Sciatic nerve (tissue), 2 donors: Measurements from ENCODE around the gene SEMA4C. TPM values are rescaled to one million over a fixed set of nuclear protein-coding genes. Genes with fewer than 3 reads are reported as not detected.
A peak's percentile ranks its signal among the peaks of the same experiment; 100 is the strongest.

Source experiments
- ATAC-seq: fragments of 200-7000 bp; cut with Tn5 transposase; one replicate; pipeline ENCODE4 v1.9.1; 2020; ENCODE audit warnings: mild to moderate bottlenecking, moderate library complexity
- DNase-seq: peaks from one replicate; pipeline ENCODE4 v3.0.0-alpha.2; 2020; ENCODE audit warnings: low spot score
- intact Hi-C: fragments of 100-400 bp; cut with DNase I; formaldehyde crosslinking; loops from one replicate; pipeline ENCODE4 v1.14.2; 2022
- total RNA-seq: library from RNA; stranded (reverse); fragmentation: NEBNext Ultra II Directional; extraction: Animal tissue kit (Norgen Biotek cat#: 25700); gene quantifications from one replicate; pipeline ENCODE4 v1.2.1, GENCODE V29; 2021
- donor health status: DM: no; HTN: no; CAD: no.
- donor health status: DM: no; HTN: no; CAD: no.

The SEMA4C gene
- total RNA-seq, 1 donor from 2014 or later, result 136 TPM

DNA sequence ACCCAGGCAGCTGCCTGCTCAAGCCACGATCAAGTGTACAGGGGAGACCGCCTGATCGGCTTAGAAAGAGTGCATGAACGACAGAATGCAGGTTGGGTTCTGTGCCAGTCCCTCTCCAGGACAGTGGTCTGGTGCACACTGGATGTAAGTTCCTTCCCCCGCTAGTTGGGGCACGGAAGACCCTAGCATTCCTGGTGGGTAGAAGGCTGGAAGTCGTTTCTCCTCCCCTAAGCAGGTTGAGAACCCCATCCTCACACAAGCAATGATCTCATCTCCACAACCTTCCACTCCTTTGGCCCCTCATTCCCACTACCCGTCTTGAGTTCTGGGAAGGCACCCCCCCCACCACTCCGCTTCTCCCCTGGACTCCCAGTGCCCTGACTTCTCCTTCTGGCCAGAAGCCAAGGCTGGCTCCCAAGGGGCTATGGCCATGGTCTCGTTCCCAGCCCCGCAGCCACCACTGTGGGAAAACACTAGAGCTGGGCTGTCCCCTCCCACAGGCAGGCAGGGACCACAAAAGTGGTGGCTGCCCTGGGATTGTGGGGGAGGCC is 10.7 kb downstream of the SEMA4C start:
- ATAC-seq (peak; percentile 3), DNase-seq (peak; percentile 83)
- intact Hi-C loops, result no loop called here

DNA sequence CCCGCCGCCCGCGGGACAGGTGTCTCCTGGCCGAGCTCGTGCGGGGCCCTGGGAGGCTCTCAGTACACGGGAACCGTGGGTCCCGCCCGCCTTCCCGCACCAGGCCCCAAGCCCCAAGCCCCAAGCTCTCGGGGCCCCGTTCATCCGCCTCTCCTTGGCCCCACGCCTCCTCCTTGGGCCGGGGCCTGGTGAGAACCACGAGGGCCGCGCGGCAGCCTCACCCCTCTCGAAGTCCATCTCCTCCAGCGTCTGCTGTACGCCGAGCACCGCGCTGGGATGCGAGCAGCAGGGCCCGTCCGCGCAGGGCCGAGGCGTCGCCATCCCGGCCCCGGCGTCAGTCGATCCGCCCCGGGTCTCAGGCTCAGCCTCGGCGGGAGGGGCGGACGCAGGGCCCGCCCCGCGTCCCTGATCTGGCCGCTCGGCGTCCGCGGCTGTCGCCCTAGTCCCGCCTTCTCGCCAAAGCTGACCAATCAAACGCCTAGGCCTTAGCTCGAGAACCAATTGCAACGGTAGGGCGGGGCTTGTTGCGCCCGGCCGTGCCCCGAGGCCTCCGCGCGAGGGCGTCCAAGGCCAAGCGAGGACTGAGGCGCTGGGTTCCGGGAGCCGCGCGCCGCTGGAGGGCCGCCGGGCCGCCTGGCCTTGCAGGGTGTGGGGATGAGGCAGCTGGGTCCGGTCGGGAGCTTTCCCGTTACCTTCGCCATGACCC is 12.1 kb downstream of the SEMA4C start, which contains the start of gene ANKRD39:
ANKRD39 (minus strand) TSS at position 350 of the 706 bp plus-strand sequence; CDS start at position 321, 29 bp downstream.
- intact Hi-C loops, result no loop called here
- DNase-seq, result peak; percentile 99
- peak; percentile 94 for ATAC-seq

DNA sequence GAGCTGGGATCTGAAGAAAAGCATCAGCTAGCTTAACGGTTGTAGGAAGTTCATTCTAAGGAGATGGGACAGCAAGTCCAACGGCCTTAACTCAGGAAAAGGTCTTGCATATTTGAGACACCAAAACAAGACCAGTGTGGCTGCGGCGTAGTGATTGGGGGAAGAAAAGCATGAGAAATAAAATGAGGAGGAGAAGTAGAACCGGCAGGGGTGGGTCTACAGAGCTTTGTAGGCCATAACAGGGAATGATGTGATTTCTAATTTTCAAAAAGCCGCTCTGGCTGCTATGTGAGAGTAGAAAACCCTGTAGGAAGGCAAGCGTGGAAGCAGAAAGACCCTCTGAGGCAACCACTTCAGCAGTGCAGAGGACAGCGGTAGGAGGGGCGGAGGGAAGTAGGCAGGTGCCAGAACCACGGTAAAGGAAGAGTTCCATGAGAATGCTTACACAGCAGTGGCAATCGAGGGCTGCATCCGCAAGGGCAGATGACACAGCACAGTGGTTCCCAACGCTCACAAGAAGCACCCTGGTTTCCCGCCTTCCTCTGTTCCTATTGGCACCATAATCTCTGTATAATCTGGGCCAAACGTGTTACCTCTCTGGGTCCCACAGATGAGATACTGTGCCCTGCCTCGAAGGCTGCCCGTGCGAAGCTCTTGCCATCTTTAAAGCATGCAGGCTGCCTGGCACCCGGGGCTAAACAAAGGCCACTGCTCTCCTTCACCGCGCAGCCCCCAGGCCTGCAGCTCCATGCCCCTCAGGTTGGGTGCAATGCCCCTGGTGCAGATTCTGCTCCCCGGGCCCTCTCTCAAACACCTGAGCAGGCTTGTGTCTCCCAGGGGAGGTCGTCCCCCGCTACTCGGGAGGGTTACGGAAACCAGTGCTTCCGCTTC is 12.9 kb downstream of the SEMA4C start:
- intact Hi-C loops, result no loop called here
- ATAC-seq (no peak), DNase-seq (peak; percentile 77)

DNA sequence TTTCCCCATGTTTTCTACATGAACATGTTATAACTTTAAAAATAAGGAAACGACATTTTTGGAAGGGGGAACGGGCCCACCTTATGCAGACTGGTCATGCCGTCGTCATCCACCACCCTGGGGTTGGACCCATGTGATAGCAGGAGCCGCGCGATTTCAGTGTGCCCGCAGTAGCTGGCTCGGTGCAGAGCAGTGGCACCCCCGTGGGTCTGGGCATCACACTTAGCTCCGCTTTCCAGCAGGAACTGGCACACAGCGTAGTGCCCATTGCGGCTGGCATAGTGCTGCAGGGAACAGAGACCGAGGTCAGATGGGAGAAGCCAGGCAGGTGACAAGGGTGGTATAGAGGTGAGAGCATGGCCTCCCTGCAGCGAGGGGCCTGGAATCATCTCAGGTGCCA is 16.6 kb downstream of the SEMA4C start:
- intact Hi-C loops, result no loop called here
- DNase-seq, result no peak
- no peak for ATAC-seq

DNA sequence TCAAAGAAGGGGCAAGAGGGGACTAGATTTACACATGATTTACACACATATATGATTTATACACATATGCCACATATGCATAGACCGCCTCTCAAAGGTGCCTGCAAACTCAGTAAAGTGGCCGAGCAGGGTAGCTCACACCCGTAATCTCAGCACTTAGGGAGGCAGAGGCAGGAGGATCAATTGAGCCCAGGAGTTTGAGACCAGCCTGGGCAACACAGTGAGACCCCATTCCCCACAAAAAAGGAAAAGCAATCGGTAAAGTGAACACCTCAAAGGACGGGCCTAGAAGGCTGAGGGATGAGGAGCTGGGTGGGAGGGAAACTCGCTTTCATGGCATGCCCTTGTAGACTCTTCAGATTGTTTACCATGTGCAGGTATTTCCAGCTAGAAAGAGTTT is 17.2 kb downstream of the SEMA4C start:
- intact Hi-C loops, result no loop called here
- DNase-seq (no peak), ATAC-seq (no peak)

DNA sequence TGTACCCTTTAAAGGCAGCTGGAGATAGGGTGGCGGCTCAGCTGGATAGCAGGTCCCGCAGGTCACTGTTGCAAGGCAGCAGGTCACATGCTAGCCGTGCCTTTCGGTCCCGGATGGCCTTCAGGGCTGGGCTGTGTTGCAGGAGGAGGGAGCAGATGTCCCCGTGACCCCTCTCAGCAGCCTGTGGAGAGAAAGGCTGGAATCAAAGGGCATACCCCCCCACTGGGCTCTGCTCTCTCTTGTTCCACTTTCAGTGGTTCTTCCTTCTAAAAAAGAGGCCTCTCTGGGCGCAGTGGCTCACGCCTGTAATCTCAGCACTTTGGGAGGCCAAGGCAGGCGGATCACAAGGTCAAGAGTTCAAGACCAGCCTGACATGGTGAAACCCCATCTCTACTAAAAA is 21.6 kb downstream of the SEMA4C start:
- intact Hi-C loops, result no loop called here
- DNase-seq (no peak), ATAC-seq (peak; percentile 79)

DNA sequence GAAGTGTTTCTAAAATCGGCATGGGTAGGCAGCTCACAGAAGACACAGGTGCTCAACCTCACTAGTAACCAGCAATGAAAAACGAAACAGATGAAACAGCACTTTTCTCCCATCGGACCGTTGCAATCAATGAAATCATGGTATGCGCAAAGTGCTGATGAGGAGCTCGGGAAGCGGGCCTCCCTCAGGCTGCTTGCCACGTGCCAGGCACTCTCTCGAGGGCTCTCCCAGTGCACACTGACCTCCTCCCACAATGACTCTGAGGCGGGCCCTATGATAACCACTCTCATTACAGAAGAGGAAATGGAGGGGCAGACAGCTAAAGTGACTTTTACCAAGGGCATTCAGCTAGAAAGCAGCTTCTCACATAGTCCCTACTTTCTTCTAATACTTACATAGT is 22.3 kb downstream of the SEMA4C start:
- intact Hi-C loops, result no loop called here
- ATAC-seq, result peak; percentile 50

DNA sequence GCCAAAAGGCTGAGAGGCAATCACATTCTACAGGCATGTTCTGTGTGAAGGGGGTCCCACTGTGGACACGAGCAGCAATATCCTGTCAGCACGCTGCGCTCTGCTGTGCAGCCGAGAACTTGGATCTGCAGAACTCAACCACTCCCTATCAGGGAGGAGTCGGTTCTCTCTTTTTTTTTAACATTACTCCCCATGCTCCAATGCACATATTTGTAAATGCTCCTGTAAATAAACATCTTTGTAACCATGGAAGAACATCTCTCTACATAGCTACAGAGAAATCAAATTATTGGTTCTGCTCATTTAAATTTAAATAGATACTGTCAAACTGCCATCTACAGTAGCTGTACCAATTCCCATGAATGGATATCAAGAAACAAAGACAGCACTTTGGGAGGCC is 23.1 kb downstream of the SEMA4C start:
- DNase-seq, result no peak
- ATAC-seq, result no peak
- intact Hi-C loops, result no loop called here

More for the DNA sequence above, 22.3 kb downstream of the SEMA4C start:
- no peak for DNase-seq

DNA sequence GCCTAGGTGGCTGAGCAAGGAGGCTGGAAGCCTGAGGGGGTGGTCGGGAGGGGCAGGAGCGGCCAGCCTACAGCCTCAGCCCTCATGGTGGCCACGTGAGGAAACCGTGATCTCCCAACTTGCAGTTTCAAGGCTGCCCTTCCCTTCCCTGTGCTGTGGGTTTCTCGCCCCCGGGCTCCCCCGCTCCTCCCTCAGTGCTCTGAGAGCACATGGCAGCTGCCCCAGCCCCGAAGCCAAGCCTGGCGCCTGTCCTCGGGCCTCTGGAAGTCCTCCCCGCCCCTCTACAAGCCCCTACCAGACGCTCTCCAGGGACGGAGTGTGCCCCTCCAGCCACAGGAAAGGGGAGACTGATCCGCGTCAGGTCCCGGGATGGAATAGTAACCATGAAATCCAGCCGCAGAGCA is 25.5 kb downstream of the SEMA4C start:
- no peak for DNase-seq
- ATAC-seq, result no peak
- intact Hi-C loops, result no loop called here

DNA sequence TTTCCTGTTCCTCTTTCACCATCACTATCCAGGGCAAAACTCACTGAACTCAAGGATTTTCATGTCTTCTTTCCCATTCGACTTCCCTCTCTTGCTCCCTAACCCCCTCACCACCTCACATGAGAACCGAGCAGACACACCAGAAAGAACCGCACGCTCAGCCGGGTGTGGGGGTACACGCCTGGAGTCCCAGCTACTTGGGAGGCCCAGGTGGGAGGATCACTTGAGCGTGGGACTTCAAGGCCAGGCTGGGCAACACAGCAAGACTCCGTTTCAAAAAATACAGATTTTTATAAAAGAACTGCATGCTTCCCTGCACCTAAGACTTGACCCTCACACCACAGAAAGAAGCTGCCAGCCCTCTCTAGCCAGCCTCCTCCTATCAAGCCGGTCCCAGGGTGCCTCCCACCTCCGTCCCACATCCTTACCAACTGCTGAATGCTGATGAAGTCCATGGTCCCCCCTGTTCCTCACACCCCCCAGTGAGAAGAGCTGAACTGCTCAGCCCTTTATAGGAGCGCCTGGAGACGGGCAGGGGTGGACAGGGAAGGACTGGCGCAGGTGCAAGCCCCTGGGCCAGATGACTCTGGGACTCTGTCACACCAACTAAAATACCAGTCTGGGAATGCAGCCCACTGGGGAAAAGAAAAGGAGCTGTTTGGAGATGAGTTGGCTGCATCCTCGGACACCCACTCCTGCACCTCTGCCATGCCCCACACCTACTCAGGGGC is 26.2 kb downstream of the SEMA4C start, which contains the start of gene ANKRD23:
ANKRD23 (minus strand) TSS at position 484 of the 731 bp plus-strand sequence; CDS start at position 455, 29 bp downstream.
- ATAC-seq (no peak), DNase-seq (no peak)
- intact Hi-C loops, result no loop called here

DNA sequence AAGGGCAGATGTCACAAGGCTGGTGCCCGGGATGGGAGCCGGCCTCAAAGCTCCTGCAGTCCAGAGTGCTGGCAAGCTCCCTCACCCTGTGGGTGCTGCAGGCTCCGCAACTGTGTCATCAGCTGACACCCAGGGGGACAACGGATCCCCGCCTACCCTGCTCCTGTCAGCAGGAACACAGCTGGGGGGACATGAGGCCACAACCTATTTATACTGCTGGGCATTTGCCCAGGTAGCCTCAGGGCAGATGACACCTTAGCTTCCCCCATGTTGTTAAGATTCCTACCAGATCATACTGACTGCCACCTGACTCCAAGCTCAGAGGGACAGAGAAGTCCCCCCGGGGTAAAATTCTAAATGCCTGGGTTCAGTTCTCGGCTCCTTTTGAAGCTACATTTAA is 27.3 kb downstream of the SEMA4C start:
- no peak for DNase-seq
- intact Hi-C loops, result no loop called here
- ATAC-seq, result no peak

DNA sequence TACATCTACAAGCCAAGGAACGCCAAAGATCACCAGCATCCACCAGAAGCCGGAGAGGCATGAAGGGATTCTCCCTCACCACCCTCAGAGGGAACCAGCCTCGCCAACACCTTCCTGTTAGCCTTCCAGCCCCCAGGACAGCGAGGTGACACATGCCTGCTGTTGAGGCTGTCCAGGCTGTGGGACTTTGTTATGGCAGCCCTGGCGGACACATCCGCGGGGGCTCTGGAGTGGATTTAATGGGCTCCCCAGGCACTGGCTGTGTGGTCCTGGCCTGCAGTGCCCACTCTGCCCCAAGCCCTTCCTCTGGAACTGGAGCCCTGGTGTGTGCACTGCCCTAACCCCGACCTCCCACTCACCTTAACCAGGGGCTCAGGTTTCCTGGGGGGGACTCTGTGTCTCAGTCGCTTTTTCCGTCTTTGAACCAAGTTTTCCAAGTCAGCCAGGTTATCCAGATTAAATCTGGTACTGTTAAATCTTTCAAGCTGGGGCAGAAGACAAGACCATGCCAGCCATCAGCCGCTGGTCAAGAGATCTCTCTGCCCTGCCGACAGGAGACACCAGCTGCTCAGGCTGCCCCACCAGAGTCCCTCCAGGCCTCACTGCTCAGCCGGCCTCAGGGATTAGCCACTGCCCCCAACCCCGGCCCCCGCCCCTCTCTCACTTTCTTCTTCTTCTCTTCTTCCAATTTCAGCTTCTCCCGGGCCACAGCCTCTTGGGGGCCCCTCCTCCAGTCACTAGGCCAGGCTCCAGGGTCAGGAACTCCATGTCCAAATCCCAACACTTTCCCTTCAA is 28.0 kb downstream of the SEMA4C start:
- DNase-seq (no peak), ATAC-seq (no peak)
- intact Hi-C loops, result no loop called here

DNA sequence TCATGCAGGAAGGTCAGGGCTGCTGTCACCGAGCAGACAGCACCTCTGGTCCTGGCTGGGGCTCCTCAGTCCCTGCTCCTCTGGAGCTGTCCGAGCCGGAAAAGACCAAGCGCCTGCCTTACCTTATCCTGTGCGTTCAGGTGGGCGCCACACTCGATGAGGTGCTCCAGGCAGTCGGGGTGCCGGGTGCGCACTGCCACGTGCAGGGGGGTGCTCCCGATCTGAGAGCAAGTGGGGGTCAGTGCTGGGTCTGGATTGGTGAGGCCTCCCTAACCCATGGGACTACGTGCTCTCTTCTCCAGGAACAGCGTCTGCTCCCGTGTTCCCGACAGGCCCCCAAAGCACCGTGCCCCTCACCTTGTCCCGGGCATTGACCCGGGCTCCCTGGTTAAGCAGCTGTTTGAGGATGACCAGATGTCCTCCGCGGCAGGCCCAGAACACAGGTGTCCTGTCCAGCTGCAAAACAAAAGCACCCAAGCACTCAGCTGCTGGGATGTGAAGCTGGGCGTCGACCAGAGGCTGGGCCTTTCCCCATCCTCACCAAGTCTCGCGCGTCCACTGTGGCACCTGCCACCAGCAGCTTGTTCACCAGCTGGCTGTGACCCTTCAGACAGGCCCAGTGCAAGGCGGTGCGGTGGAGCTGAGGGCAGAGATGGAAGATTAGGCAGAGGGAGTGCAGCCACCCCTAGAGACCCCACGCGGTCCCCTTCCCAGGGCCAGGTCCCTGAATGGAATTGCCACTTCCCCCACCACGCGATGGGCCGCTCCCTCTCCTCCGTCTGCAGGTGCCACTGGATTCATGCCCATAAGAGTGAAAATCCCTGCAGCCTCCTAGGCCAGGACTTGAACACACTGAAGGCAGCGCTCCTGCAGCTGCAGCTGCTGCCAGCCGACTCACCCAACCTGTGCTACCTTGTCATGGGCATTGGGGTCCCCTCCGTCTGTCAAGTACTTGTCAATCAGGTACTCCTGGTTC is 29.7 kb downstream of the SEMA4C start:
- intact Hi-C loops, result no loop called here
- ATAC-seq (peak; percentile 5), DNase-seq (no peak)

DNA sequence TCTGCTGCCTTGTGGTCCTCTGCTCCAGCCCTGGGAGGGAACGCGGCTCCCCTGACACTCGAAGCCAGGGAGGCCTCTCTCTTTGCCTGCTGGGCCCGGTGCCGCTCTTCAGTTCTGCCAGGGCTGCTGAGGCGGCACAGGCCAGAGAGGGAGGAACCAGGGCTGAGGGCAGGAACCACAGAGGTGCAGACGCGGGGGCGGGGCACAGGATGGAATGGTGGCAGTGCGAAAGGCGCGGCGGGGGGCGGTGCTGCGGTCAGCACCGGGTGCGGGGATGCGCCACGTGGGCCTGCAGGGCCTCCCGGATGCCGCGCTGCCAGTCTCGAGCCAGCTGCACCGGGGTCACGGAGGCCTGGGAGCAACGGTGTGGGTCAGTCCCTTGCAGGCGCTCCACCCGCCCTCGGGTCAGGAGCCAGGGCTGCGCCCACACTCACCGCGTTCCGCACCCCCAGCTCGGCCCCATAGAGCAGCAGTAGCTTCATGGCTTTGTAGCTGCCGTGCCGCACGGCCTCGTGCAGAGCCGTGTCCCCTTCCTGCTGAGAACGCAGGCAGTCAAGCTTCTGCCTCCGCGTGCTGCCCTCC is 30.5 kb downstream of the SEMA4C start:
- ATAC-seq (peak; percentile 74), DNase-seq (no peak)
- intact Hi-C loops, result no loop called here

DNA sequence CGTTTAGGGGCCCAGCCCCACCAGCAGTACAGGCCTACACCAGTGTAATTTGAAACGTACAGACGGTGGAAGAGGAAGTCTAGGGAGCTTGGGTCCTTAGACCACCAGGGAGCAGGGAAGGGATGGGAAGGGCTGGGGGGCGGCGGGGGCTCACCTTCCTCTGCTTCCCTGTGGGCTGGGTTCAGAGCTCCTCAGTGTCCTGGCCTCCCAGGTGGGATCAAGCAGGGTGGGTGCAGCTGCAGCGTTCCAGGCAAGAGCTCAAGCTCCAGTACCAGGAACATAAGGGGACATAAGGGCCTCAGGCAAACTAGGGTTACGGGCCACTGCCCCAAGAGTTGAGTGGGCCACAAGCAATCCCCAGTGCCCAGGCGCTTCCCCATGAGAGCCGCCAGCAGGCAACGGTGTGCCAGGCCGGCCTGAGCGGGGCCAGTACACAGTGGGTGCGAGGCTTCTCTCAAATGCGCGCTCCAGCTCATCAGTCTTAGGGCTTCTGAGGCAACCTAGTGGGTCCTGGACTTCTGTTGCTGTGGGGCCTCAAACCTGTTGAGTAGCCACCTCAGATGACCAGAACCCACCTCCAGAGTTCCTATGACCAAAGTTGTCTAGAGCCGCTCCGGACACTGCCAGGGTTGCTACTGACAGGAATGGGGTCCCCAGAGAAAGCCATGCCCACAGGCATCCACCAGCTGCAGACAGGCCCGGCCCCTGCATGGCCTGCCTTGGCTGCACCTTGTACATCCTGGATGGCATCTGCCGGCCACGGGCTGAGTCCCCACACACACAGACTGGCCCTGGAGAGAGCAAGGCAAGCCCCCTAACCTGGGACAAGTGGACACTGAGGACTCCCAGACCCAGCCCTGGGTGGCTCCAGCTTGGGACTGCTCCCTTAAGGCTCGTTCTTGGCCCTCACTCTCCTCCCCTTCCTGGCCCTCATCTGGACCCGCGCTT is 31.3 kb downstream of the SEMA4C start:
- DNase-seq (no peak), ATAC-seq (peak; percentile 18)
- intact Hi-C loops, result no loop called here

DNA sequence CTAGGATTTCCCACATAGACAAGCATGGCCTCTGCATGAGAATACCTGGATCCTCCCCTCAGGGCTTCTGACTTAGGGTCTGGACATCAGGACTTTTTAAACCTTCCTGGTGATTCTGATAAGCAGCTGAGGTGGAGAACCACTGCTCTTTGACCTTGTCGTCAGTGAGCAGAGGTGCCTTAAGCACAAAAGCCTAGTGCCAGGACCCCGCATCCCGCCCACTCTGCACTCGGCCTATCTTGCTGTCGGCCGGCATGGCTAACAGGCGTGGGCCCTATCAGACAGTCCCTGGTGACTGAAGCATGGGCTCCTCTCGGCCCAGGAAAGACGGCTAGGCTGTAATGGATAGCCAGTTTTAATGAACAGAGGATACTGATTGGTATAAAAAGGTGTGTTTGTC is 32.3 kb downstream of the SEMA4C start:
- ATAC-seq (no peak), DNase-seq (no peak)
- intact Hi-C loops, result no loop called here
